Left colon (tissue), 2 donors: ENCODE results near the gene ADAR. TPM values are rescaled to one million over a fixed set of nuclear protein-coding genes. Genes with fewer than 3 reads are reported as not detected.

Experiments used
- ATAC-seq: fragments of 200-7000 bp; cut with Tn5 transposase; one replicate; pipeline ENCODE4 v1.9.1; 2020; ENCODE audit warnings: mild to moderate bottlenecking, moderate library complexity
- DNase-seq, 2 donors: peaks; one replicate each; pipeline ENCODE4 v3.0.0-alpha.2; 2020
- intact Hi-C, 2 donors: fragments of 100-400 bp; cut with DNase I in 1 of 2; cut with micrococcal nuclease in 1 of 2; formaldehyde crosslinking; loops; one replicate each; pipeline versions ENCODE4 v1.11.2 to v1.14.0; 2022; cut with DNase I, micrococcal nuclease
- total RNA-seq, 2 donors: library from RNA; stranded (reverse); fragmentation: NEBNext Ultra II Directional; extraction: Animal tissue kit (Norgen Biotek cat#: 25700); gene quantifications; one replicate each; pipeline ENCODE4 v1.2.1, GENCODE V29; 2021
- donor health status: DM: no; HTN: no; CAD: no.
- donor health status: DM: yes; HTN: yes; CAD: no.

ADAR gene
- total RNA-seq, 2 donors from 2014 or later = 119 to 138 TPM

- intact Hi-C loops = no loop called here
- no peak for ATAC-seq
- no peak for DNase-seq
Observed at GRCh38 chr1:154590756-154591155, 17.2 kb downstream of the ADAR start.

- intact Hi-C loops = no loop called here
- ATAC-seq (no peak), DNase-seq (no peak)
Observed at GRCh38 chr1:154589780-154590179, 18.2 kb downstream of the ADAR start.

GRCh38 chr1:154586641-154587040 is 21.3 kb downstream of the ADAR start:
- no peak for DNase-seq
- no peak for ATAC-seq
- intact Hi-C loops = no loop called here

DNA sequence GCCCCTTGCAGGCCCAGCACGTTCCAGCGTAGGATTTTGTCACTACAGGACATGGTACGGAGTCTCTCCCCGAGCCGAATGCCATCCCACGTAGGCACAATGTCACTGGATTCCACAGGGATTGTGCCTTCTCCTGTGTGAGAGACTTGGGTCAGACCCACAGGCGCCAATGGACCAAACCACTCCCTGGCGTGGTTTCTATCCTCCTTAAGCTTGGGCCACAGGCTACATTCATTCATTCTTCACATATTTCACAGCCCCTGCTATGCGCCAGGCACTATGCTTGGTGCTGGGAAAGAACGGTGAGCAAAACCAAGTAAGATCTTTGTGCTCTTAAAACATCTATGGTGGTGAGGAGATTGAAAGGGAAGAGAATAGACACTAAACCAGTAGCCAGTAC is 21.8 kb downstream of the ADAR start:
- ATAC-seq = no peak
- intact Hi-C loops = no loop called here
- DNase-seq = no peak

- intact Hi-C loops = no loop called here
- DNase-seq = no peak
- no peak for ATAC-seq
Observed at GRCh38 chr1:154584267-154584994, 23.6 kb downstream of the ADAR start.

GRCh38 chr1:154583773-154584172 is 24.2 kb downstream of the ADAR start:
- DNase-seq (no peak), ATAC-seq (no peak)
- intact Hi-C loops = no loop called here

DNA sequence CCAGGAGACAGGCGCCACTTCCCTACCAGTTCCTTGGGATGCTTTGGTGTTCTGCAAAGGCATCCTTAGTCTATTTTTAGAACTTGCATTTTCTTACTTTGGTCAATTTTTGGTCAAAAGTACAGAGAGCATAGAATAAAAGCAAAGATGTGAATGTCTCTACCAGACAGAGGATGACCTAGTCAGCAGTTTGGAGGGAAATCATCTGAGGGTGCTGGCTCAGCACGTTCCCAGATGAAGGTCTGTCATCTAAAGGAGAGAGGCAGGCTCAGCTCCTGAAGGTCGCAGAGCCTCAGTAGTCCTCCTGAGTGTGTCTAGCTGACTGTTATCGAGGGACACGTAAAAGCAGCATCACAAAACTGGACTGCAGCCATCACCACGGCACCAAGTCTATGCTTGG is 25.1 kb downstream of the ADAR start:
- DNase-seq (no peak), ATAC-seq (no peak)
- intact Hi-C loops = no loop called here

DNA sequence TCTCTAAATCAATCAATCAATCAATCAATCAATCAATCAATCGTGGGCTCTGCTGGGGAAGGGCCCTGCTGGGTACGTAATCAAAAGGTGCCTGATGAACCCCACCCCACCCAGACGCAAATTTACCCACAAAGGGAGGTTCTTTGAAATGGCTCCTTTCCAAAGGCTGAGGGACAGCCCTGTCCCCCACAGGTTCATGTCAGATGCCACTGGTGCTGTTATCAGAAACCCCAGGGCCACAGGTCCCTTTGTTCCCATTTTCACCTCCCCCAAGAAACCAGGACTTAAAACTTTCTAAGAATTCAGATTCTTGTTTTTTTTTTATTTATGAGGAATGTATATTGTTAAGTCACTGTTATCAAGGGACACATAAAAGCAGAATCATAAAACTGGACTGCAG is 26.2 kb downstream of the ADAR start:
- ATAC-seq = no peak

DNA sequence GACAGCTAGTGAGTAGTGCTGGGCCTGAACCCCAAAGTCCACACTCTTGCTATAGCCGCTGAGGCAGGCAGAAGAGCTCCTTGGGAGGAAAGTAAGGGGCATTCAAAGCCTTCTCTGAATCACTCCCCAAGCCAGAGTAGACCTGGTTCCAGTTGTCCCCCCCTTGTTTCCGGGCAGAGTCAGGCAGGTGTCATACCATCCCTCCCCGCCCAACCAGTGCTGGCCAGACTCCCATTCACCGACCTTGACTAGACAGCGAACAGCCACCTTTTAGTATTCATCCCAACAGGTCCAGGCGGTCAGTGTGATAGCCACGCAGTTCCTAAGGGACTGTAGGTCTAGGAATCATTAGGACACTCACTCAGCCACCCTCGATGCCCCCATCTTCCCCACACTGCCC is 28.6 kb downstream of the ADAR start:
- ATAC-seq = no peak
- no peak for DNase-seq
- intact Hi-C loops = no loop called here

More for the DNA sequence above, 26.2 kb downstream of the ADAR start:
- intact Hi-C loops = no loop called here
- no peak for DNase-seq

DNA sequence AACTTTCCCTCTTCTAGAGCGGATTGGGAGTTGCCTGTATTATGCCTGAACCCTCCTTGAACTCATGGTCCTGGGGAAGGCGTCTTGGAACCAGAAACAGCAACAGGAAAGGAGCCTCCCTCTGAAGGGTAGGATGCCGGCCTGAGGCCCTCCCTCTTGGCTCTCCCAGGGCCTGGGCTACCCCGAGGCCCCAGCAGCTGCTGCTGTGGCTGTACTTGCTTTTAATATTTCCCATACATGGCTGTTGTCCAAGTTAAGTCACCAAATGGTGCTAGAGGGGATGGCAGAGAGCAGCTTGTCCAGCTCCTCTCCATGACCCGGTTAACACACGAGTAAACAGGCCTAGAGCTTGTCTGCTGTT is 29.9 kb downstream of the ADAR start:
- peak; percentile 8 for ATAC-seq
- no peak for DNase-seq
- intact Hi-C loops = no loop called here

DNA sequence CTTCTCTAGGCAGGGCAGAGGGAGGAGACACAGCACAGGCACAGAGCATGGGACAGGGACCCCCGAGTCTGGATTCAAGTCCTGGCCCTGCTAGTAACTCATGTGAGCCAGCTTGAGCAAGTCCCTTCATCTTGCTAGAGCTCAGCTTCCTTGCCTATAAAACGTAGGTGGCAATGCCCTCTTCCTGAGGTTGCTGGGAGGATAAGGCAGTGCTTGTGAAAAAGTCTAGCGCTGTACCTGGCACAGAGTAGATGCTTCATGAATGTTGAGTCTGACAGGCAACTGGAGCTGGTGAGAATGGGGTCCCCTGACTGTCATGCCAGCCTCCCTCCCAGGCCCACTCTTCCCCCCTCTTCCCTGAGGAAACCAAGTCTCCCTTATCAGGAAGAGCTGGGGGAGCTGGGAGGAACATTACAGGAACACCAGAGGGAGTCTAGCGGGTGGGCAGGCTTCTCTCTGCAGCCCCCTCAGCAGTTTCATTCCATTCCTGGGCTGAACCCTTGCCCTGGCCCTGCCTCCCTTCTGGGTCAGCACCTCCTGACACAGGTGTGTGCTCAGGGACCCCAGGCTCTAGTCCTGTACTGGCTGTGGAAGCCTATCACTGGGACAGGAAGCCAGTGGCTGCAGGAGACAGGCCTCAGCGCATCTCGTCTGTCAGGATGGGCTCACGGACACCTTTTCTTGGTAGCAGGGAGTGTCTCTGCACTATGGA is 30.5 kb downstream of the ADAR start:
- ATAC-seq = peak; percentile 13

DNA sequence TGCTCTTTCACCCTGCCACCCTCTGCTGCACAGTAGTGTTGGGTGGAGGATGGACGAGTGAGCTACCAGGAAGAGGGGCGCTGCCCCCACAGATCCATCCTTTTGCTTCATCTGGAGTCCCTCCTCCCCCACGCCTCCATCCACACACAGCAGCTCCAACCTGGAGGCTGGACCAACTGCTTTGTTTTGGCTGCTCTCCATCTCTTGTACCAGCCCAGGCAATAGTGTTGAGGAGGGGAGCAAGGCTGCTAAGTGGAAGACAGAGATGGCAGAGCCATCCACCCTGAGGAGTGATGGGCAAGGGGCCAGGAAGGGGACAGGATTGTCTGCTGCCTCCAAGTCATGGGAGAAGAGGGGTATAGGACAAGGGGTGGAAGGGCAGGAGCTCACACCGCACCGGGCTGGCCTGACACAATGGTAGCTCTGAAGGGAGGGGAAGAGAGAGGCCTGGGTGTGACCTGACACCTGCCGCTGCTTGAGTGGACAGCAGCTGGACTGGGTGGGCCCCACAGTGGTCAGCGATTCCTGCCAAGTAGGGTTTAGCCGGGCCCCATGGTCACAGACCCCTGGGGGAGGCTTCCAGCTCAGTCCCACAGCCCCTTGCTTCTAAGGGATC is 31.9 kb downstream of the ADAR start:
- DNase-seq (no peak), ATAC-seq (peak; percentile 12)
- intact Hi-C loops = no loop called here

More for the DNA sequence above, 30.5 kb downstream of the ADAR start:
- intact Hi-C loops = no loop called here
- no peak for DNase-seq

DNA sequence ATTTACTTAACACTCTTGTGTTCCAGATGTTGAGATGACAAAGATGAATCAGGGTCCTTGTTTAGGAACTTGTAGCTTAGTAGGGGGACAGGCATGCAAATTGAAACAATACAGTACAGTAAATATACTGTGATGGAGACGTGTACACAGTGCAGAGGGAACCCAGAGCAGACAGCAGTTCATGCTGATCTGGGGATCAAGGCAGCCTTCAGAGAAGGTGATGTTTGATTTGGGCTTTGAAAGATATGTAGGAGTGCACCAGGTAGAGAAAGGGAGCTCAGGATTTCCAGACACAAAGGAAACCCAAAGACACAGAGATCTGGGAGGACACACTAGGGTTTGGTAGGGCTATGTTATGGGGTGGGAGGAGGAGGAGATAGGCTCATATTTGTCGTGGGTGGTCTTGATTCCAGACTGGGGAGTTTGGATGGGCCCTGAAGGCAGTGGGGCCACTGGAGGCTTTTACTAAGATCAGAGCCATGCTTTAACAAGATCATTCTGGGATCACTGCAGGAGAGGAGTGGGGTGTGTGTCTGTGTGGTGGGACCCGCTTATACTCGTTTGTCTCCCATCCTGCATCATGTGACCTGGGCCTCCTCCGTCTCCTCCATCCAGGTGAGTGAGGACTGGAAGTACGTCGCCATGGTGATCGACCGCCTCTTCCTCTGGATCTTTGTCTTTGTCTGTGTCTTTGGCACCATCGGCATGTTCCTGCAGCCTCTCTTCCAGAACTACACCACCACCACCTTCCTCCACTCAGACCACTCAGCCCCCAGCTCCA is 32.6 kb downstream of the ADAR start:
- intact Hi-C loops = no loop called here
- no peak for DNase-seq

GRCh38 chr1:154574716-154575115 is 33.3 kb downstream of the ADAR start:
- ATAC-seq (no peak), DNase-seq (no peak)
- intact Hi-C loops = no loop called here

More for the DNA sequence above, 32.6 kb downstream of the ADAR start:
- ATAC-seq = no peak

- ATAC-seq (no peak), DNase-seq (no peak)
- intact Hi-C loops = no loop called here
Observed at GRCh38 chr1:154573168-154573510, 34.8 kb downstream of the ADAR start.

- DNase-seq = no peak
- intact Hi-C loops = no loop called here
Observed at GRCh38 chr1:154572468-154573167, 35.4 kb downstream of the ADAR start.

GRCh38 chr1:154571964-154572288 is 36.1 kb downstream of the ADAR start:
- no peak for ATAC-seq
- no peak for DNase-seq
- intact Hi-C loops = no loop called here

More at GRCh38 chr1:154572468-154573167, 35.4 kb downstream of the ADAR start:
- no peak for ATAC-seq

DNA sequence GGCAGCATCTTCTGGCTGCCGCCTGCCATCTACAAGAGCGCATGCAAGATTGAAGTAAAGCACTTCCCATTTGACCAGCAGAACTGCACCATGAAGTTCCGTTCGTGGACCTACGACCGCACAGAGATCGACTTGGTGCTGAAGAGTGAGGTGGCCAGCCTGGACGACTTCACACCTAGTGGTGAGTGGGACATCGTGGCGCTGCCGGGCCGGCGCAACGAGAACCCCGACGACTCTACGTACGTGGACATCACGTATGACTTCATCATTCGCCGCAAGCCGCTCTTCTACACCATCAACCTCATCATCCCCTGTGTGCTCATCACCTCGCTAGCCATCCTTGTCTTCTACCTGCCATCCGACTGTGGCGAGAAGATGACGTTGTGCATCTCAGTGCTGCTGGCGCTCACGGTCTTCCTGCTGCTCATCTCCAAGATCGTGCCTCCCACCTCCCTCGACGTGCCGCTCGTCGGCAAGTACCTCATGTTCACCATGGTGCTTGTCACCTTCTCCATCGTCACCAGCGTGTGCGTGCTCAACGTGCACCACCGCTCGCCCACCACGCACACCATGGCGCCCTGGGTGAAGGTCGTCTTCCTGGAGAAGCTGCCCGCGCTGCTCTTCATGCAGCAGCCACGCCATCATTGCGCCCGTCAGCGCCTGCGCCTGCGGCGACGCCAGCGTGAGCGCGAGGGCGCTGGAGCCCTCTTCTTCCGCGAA is 36.6 kb downstream of the ADAR start:
- intact Hi-C loops = no loop called here
- DNase-seq (no peak), ATAC-seq (no peak)
